Kidney tubule cell (primary cell): ENCODE data around the gene CAMTA1.
A peak's percentile ranks its signal among the peaks of the same experiment; 100 is the strongest.

ENCODE experiments used
- DNase-seq: peaks from one replicate; pipeline ENCODE4 v3.0.0-alpha.2; 2018; ENCODE audit warnings: low spot score

CAMTA1 gene

GRCh38 chr1:7558481-7558880, 773.2 kb downstream of the CAMTA1 start:
- DNase-seq, result no peak

GRCh38 chr1:7558921-7559869, 773.9 kb downstream of the CAMTA1 start:
- DNase-seq, result no peak

DNA sequence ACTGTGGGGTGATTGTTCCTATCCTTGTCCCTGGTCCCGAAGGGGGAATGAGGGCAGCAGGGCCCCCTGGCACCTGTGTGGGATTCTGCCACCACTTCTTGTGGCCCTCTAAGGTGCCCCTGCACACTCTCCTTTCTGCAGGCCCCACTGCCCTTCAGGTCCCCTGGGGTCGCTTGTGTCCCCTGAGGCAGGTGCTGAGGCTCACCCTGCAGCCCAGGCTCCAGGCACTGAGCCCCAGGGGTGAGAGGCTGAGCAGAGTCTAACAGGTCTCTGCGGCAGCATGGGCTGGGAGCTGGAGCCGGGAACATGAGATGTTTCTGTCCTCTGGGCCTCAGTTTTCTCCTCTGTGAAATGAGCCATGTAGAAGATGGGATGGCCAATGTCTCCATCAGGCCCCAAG, 774.9 kb downstream of the CAMTA1 start:
- no peak for DNase-seq

DNA sequence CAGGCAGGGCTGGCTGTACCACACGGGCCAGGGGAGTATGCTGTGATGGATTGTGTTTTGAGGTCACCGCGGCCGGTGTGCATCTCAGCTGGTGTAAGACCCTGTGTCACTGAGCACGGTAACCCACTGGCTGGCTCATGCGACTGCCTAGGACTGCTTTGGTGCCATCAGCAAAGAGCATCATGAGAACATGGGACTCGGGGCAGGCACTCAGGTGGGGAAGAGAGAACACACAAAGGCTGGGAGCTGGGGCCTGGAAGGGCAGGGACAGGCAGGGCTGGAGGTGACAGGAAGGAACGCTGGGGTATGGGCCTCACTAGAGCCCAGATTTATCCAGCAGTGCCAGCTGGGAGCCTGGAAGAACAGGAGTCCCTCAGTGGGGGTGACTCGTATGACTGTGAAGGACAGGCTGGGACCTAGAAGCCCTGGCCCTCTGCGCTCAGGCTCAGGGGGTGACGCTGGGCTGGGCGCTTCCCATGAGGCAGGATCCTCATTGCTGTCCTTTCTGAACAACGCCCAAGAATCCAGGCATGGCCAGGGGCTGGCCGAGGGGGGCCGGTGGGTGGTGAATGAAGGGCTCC, 775.4 kb downstream of the CAMTA1 start:
- no peak for DNase-seq

GRCh38 chr1:7561331-7561921, 776.2 kb downstream of the CAMTA1 start:
- no peak for DNase-seq

DNA sequence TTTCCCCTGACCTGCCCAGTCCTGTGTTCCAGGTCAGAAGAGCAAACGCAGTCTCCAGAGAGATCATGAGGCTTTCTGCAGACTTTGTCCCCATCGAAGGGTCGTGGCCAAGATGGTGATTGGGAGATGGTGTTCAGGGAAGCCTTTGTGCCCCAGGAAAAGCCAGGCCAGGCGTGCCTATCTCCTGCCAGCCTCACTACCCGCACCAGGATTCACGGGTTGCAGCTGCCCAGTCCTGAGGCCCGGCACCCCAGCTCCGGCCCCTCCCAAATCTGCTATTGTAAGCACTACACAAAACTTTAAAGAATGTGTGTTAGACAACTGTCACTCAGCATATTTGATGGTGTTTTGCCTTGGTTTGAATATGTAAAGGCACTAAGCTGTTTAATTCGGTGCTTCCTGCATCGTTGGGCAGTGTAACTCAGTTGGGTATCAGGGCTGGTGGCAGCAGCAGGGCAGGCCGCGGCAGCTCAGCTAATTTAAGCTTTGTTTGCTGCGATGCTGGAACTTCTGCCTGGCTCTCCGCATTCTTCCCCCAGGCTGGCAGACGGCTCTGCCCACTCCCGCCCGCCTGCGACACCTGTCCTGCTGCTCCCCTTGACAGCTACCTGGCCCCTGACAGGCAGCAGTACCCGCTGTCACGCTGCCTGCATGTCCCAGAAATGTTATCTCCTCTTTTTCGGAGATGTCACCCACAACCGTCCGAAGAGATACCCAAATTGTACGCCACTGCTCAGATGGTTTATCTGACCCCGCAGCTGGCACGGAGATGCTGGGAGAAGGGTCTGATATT, 776.9 kb downstream of the CAMTA1 start:
- no peak for DNase-seq

GRCh38 chr1:7562729-7563605, 777.7 kb downstream of the CAMTA1 start:
- no peak for DNase-seq

DNA sequence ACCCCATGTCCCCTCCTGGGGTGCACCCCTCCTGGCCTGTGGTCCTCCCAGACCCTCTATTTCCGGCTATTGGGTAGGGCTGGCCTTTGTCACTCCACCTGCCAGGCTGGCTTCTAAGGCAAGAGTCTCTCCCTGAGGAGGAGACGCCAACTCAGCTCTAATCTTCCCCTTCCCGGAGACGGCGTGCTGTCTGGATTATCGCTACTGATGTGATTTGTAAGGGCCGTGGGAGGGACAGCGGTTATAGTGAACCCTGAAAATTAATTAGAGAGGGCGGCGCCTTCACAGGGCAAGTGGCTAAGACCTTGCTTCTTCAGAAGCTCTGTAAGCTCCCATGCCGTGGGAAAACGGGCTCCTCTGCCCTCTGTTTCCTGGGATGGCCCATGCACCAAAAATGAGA, 778.9 kb downstream of the CAMTA1 start:
- DNase-seq, result no peak

GRCh38 chr1:7565099-7565750, 780.0 kb downstream of the CAMTA1 start:
- DNase-seq, result no peak

DNA sequence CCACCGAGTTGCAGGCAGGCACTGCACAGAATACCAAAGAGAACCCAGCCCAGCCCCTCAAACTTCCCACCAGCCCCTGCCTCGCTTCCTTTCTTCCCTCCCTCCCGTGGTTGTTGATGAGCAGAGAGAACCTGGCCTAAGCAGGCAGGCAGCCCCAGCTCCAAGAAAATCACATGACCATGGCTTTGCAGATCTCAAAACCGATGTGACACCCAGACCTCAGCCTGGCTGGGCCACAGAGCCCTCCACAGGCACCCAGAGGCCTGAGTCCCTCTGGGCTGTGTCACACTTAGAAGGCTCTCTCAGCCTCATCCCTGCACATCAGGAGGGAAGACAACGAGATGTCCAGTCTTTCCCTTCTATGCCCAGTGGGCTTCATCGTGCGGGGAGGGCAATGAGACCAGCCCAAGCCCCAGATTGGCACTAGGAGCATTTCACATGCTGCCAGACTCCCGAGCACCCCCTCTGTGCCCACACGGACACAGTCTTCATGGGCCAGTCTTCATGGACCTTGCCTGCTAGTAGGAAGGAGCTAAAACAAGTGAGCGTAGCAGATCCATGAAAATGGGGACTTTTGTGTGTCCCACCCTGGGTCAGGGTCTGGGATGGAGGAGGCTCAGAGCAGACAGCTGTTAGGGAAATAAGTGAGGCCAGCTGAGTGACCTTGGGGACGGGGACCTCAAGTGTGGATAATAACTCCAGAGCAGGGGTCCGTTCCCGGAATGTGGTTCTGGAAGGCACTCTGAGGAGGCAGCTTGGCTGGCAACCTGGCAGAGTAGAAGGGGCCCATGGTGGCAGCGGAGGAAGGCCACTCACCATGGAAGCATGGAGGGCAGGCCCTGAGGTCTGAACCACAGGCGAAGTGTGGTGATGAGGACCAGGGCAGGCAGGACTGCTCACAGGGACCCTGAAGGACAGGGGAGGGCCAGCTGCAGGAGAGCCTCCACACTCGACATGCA, 781.4 kb downstream of the CAMTA1 start:
- no peak for DNase-seq

GRCh38 chr1:7567376-7567775, 782.1 kb downstream of the CAMTA1 start:
- DNase-seq, result no peak

GRCh38 chr1:7568053-7568452, 782.8 kb downstream of the CAMTA1 start:
- DNase-seq, result no peak

DNA sequence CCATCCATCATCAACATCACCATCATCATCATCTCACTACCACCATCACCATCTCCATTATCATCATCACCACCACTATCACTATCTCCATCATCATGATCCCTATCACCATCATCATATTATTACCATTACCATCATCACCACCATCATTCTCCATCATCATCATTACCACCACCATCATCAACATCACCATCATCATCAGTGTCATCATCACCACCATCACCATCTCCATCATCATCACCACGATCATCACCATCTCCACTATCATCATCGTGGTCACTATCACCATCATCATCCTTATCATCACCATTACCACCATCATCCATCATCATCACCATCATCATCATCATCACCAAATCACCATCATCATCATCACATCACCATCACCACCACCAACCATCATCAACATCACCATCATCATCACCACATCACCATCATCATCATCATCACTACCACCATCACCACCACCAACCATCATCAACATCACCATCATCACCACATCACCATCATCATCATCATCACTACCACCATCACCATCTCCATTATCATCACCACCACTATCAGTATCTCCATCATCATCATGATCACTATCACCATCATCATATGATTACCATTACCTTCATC, 783.8 kb downstream of the CAMTA1 start:
- no peak for DNase-seq

DNA sequence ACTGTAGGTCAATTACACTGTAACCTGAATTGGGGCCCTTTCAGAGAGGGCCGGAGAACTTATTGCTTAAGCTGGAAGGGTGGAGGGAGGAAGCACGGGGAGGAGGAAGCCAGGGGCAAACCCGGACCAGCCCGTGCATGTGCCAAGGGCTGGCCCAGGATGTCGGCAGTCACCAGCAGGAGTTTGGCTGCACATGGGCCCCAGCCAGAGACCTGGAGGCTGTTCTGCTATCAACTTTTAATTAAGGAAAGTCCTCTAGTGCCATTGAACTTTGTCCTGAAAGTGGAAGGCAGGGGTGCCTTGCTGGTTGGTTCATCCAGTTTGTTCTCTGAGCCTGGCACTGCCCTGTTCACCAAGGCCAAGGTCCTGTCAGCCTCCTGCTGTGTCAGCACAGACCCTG, 785.1 kb downstream of the CAMTA1 start:
- no peak for DNase-seq

- DNase-seq, result no peak
Observed at GRCh38 chr1:7572654-7573152, 787.4 kb downstream of the CAMTA1 start.

DNA sequence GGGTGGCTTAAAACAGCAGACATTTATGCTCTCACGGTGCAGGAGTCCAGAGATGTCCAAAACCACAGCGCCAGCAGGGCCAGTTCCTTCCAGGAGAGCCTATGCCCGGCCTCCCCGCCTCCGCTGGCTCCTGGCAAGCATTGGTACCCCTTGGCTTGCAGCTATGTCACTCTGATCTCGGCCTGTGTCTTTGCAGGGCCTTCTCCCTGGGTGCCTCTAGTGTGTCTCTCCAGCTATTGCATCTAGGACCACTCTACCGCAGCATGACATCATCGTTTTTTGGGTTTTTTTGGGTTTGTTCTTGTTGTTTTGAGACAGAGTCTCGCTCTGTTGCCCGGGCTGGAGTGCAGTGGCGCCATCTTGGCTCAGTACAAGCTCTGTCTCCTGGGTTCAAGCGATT, 788.2 kb downstream of the CAMTA1 start:
- no peak for DNase-seq

- peak; percentile 54 for DNase-seq
Observed at GRCh38 chr1:7574121-7575040, 789.1 kb downstream of the CAMTA1 start.

DNA sequence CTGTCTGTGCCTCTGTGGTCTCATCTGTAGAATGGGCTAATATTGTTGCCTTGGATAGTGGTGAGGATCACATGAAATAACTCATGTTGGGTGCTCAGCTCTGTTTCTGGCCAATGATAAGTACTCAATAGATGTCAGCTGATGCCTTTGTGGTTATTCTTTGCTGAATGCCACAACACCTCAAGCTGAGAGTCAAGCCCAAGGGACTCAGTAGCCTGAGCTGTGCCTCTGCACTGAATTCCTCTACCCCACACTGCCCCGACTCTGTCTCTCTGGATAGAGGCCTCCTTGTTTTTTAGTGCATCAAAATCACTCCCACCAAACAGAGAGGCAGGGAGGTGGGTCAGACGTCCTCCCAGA, 789.8 kb downstream of the CAMTA1 start:
- DNase-seq, result no peak
